GM12875 (cell line): Measurements from ENCODE around the gene TMEM151B.

Source experiments
- H3K4me3 ChIP-seq: one replicate; pipeline ENCODE4 v1.5.1; 2011; ENCODE audit warnings: low read depth, low read length, control low read depth
- CTCF ChIP-seq: IDR thresholded peaks from 2 replicates; pipeline ENCODE4 v1.5.1; 2011; ENCODE audit warnings: low read depth, mild to moderate bottlenecking, control low read depth, inconsistent platforms, low read length, moderate library complexity, borderline replicate concordance; ENCODE audit not compliant: insufficient read depth

The TMEM151B gene

GRCh38 chr6:44356487-44356886 lies 86.2 kb downstream of the TMEM151B start:
- H3K4me3 ChIP-seq, result no peak overlapping the region
- TF ChIP-seq CTCF, result no peak
